Kidney (tissue), 14 donors: Measurements from ENCODE around the gene RGS9. TPM values are rescaled to one million over a fixed set of nuclear protein-coding genes. Genes with fewer than 3 reads are reported as not detected.

ENCODE experiments used
- DNase-seq, 5 donors: peaks; one replicate each; pipeline ENCODE4 v3.0.0-alpha.2; 2013 to 2020
- FAIRE-seq: peaks from 2 replicates; lab custom pipeline; 2012; peaks lifted over from hg19 to GRCh38; lab: Jason Lieb, UNC
- H3K27ac ChIP-seq, 2 donors: one replicate each; pipeline ENCODE4 v1.7.0; 2013; ENCODE audit warnings: low read depth in 2 of 2, low read length in 2 of 2, inconsistent platforms in 1 of 2
- H3K27me3 ChIP-seq: one replicate; pipeline ENCODE4 v1.7.1; 2013; ENCODE audit warnings: low read length, inconsistent platforms; ENCODE audit not compliant: control insufficient read depth, insufficient read depth
- H3K36me3 ChIP-seq, 3 donors: one replicate each; pipeline versions ENCODE4 v1.7.0 to v1.7.1; 2013; ENCODE audit warnings: low read length in 3 of 3, control low read depth in 1 of 3, inconsistent platforms in 1 of 3; ENCODE audit not compliant: insufficient read depth in 3 of 3, control insufficient read depth in 2 of 3
- H3K4me1 ChIP-seq, 3 donors: one replicate each; pipeline versions ENCODE4 v1.7.0 to v1.7.1; 2013; ENCODE audit warnings: low read length in 3 of 3, inconsistent platforms in 1 of 3, low read depth in 1 of 3; ENCODE audit not compliant: control insufficient read depth in 2 of 3, insufficient read depth in 2 of 3
- H3K4me3 ChIP-seq, 3 donors: one replicate each; pipeline versions ENCODE4 v1.7.0 to v1.8.1; 2013; ENCODE audit warnings: low read length in 3 of 3, control low read depth in 1 of 3, inconsistent platforms in 1 of 3
- H3K9ac ChIP-seq, 3 donors: one replicate each; pipeline versions ENCODE4 v1.7.0 to v1.7.1; 2013; ENCODE audit warnings: low read length in 3 of 3, control low read depth in 1 of 3, inconsistent platforms in 1 of 3
- H3K9me3 ChIP-seq, 3 donors: one replicate each; pipeline versions ENCODE4 v1.7.0 to v1.7.1; 2013; ENCODE audit warnings: low read length in 3 of 3, control low read depth in 1 of 3, inconsistent platforms in 1 of 3; ENCODE audit not compliant: control insufficient read depth in 2 of 3, insufficient read depth in 1 of 3
- intact Hi-C: fragments of 100-400 bp; cut with DNase I; formaldehyde crosslinking; loops from one replicate; pipeline ENCODE4 v1.11.1; 2022
- polyA plus RNA-seq: library from polyadenylated mRNA; stranded (reverse); fragments of 350-450 nt; fragmentation: Illumina TruSeq; extraction: RNeasy Lipid Tissue Mini Kit (QIAGEN cat#74804); gene quantifications from one replicate; pipeline ENCODE4 v1.2.3, GENCODE V29; 2014; ENCODE audit warnings: low read depth, low replicate concordance; ENCODE audit not compliant: insufficient read depth
- total RNA-seq: library from RNA; stranded (reverse); fragmentation: NEBNext Ultra II Directional; extraction: Animal tissue kit (Norgen Biotek cat#: 25700); gene quantifications from one replicate; pipeline ENCODE4 v1.2.1, GENCODE V29; 2021
- TF ChIP-seq, protein P1 (sequence below): IDR thresholded peaks from 3 replicates; pipeline ENCODE4 v1.5.1; 2012; ENCODE audit warnings: mild to moderate bottlenecking, moderate library complexity, borderline replicate concordance; ENCODE audit not compliant: insufficient read depth; ENCODE audit errors: extremely low read depth
- donor health status: control.
- donor health status: control.
- donor health status: control.
- donor health status: control.
- donor health status: control.
- donor health status: DM: yes; HTN: yes; CAD: no.
- donor health status: Normal renal cell carcinoma (clear cell type).

The RGS9 gene
- total and polyA plus RNA-seq, 2 donors from 2014 or later = 4.2 to 7.2 TPM

DNA sequence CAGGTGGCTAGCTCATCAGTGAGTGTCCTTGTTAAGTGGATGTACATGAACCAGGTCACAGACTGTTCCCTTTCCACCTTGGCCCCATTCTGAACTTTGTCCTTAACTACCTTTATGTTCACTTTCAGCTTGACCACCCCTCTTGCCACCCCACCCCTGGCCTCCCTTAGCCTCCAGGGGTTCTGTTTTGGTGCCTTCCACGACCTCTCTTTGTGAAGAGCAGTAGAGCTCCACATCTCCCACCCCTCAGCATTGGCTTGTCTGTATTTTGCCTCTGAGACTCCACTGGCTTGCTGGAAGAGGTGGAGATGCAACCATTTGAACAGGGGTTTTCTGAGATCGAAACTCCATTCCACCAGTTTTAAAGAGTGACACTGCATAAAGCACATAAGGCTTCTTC is 123.5 kb downstream of the RGS9 start:
- intact Hi-C loops = no loop called here
- TF ChIP-seq, protein P1, sequence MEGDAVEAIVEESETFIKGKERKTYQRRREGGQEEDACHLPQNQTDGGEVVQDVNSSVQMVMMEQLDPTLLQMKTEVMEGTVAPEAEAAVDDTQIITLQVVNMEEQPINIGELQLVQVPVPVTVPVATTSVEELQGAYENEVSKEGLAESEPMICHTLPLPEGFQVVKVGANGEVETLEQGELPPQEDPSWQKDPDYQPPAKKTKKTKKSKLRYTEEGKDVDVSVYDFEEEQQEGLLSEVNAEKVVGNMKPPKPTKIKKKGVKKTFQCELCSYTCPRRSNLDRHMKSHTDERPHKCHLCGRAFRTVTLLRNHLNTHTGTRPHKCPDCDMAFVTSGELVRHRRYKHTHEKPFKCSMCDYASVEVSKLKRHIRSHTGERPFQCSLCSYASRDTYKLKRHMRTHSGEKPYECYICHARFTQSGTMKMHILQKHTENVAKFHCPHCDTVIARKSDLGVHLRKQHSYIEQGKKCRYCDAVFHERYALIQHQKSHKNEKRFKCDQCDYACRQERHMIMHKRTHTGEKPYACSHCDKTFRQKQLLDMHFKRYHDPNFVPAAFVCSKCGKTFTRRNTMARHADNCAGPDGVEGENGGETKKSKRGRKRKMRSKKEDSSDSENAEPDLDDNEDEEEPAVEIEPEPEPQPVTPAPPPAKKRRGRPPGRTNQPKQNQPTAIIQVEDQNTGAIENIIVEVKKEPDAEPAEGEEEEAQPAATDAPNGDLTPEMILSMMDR = no peak
- Histone ChIP-seq H3K4me3 (no peak overlapping the region), H3K27me3 (no peaks in the 10 kb centered on the region), H3K27ac (no peak overlapping the region), H3K9me3 (no peaks in the 10 kb centered on the region), H3K9ac (no peak overlapping the region), H3K4me1 (no peaks in the 10 kb centered on the region), H3K36me3 (no peaks in the 10 kb centered on the region)
- FAIRE-seq (no peak), DNase-seq (no peak)

DNA sequence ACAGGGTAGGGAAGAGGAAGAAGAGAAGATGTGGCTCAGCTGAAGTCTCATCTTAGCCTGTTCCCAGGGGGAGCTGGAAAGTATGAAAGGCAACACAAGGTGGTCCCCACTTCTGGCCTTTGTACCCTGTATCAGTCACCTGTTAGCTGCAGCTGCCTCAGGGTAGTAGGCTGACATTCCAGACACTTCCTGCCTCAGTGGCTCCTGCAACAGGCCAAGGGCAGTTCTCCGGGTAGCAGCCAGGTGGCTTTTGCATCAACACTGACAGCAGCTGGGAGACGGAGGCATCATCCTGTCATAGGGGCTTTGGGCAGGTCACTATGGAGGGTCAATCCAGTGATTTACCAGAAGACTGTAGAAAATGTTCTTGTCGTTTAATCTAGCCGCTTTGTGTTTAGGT is 124.0 kb downstream of the RGS9 start:
- FAIRE-seq (no peak), DNase-seq (no peak)
- Histone ChIP-seq H3K27ac (no peak overlapping the region), H3K9ac (no peak overlapping the region), H3K36me3 (no peaks in the 10 kb centered on the region), H3K4me1 (no peaks in the 10 kb centered on the region), H3K4me3 (no peak overlapping the region), H3K27me3 (no peaks in the 10 kb centered on the region), H3K9me3 (no peaks in the 10 kb centered on the region)
- TF ChIP-seq, protein P1 = no peak
- intact Hi-C loops = no loop called here

DNA sequence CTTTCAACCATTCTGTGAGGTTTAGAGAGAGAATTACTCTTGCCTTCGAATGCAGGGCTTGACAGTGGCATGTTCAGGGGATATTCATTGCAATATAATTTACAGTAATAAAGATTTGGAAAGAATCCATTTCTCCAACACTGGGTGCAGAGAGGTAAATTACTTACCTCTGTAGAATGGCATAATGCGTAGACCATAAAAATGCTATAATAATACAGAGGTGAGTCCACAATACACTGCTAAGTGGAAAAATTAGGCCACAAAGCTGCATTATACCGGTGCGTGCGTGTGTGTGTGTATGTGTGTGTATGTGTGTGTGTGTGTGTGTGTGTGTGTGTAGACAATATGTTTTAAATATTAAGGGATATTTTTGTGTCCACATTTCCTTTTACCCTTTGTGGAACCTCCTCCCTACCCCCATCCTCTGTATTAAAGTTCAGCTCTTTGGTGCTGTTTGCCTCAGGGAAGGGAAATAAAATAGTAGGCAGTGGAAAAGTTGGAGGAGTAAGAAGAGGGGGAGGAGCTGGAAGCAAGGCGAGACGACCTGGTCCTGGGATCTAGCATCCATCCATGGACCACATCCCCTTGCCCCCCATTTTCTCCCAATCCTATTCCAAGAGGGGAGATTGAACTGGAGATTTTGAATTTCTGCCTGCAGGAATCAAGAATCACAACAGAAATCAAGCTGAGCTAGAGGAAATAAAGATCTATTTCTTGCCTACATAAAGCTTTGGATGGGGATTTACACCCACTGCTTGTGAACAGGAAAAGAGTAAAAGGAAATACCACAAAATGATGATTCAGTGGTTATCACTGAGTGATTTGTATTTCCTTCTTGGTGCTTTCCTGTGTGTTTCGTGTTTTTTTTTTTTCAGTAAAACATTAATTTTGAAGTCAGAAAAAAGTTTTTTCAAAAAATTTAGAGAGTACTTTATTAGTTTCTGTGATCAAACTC is 124.8 kb downstream of the RGS9 start:
- no peak overlapping the region for H3K9ac ChIP-seq
- no peaks in the 10 kb centered on the region for H3K9me3 ChIP-seq
- H3K4me1 ChIP-seq = no peaks in the 10 kb centered on the region
- FAIRE-seq = no peak
- H3K27me3 ChIP-seq = no peaks in the 10 kb centered on the region
- no peak overlapping the region for H3K27ac ChIP-seq
- intact Hi-C loops = no loop called here
- no peaks in the 10 kb centered on the region for H3K36me3 ChIP-seq
- no peak for DNase-seq
- H3K4me3 ChIP-seq = no peak overlapping the region
- TF ChIP-seq, protein P1 = no peak
